Hematopoietic multipotent progenitor cell treated with erythropoietin and hydrocortisone succinate and interleukin-3 and kit ligand, for 17 days (in vitro differentiated cells): ENCODE results near the gene DERL2.
A peak's percentile ranks its signal among the peaks of the same experiment; 100 is the strongest.

Experiments used
- DNase-seq: peaks from one replicate; pipeline ENCODE4 v3.0.0-alpha.2; 2015; ENCODE audit warnings: low spot score

Gene DERL2

GRCh38 chr17:5501685-5502084 lies 15.7 kb upstream of the DERL2 start:
- no peak for DNase-seq

- DNase-seq, result no peak
Measured at GRCh38 chr17:5500589-5501391, 14.8 kb upstream of the DERL2 start.

GRCh38 chr17:5500247-5500588 lies 14.2 kb upstream of the DERL2 start:
- DNase-seq, result no peak

GRCh38 chr17:5499476-5500231 lies 13.7 kb upstream of the DERL2 start:
- no peak for DNase-seq

GRCh38 chr17:5492970-5493369 lies 7.0 kb upstream of the DERL2 start:
- DNase-seq, result no peak

- no peak for DNase-seq
Measured at GRCh38 chr17:5488752-5489151, 2.8 kb upstream of the DERL2 start.

GRCh38 chr17:5486206-5487124 lies 487 bp upstream of the DERL2 start, which contains the start of gene MIS12:
Gene MIS12, plus strand, starts transcription at chr17:5486566. Its CDS starts 2,297 bp downstream, at chr17:5488863.
- DNase-seq, result peak; percentile 85

GRCh38 chr17:5481451-5481850 lies 4.5 kb downstream of the DERL2 start:
- DNase-seq, result no peak

- DNase-seq, result no peak
Measured at GRCh38 chr17:5480962-5481361, 5.0 kb downstream of the DERL2 start.

- no peak for DNase-seq
Measured at GRCh38 chr17:5478992-5479391, 7.0 kb downstream of the DERL2 start.

GRCh38 chr17:5473906-5474305 lies 12.1 kb downstream of the DERL2 start:
- no peak for DNase-seq

- DNase-seq, result no peak
Measured at GRCh38 chr17:5472511-5472910, 13.5 kb downstream of the DERL2 start.

- no peak for DNase-seq
Measured at GRCh38 chr17:5468075-5468473, 17.9 kb downstream of the DERL2 start.

- DNase-seq, result no peak
Measured at GRCh38 chr17:5467416-5467815, 18.6 kb downstream of the DERL2 start.

- no peak for DNase-seq
Measured at GRCh38 chr17:5466295-5466694, 19.7 kb downstream of the DERL2 start.

- no peak for DNase-seq
Measured at GRCh38 chr17:5464717-5465507, 21.1 kb downstream of the DERL2 start.

- no peak for DNase-seq
Measured at GRCh38 chr17:5446786-5447185, 39.2 kb downstream of the DERL2 start.

GRCh38 chr17:5444209-5444608 lies 41.8 kb downstream of the DERL2 start:
- no peak for DNase-seq

- no peak for DNase-seq
Measured at GRCh38 chr17:5443728-5444127, 42.2 kb downstream of the DERL2 start.

- DNase-seq, result no peak
Measured at GRCh38 chr17:5439446-5439764, 46.6 kb downstream of the DERL2 start.

GRCh38 chr17:5438716-5439445 lies 47.1 kb downstream of the DERL2 start, which contains the start of gene C1QBP:
Gene C1QBP, minus strand, starts transcription at chr17:5439155. Its CDS starts 82 bp downstream, at chr17:5439073.
- DNase-seq, result peak; percentile 97
